ENCODE results near the gene HSPG2. TPM values are rescaled to one million over a fixed set of nuclear protein-coding genes. Genes with fewer than 3 reads are reported as not detected.

The HSPG2 gene
- total RNA-seq, 2 donors from 2014 or later: 148 to 152 TPM

- TF ChIP-seq CTCF (IDR thresholded peaks at IDR 0.05): no peak
- peaks cover 5% of the 10 kb centered on the region for H3K36me3 ChIP-seq
Observed at GRCh38 chr1:21865943-21866706, 71.0 kb downstream of the HSPG2 start.

GRCh38 chr1:21865609-21865942 is 71.5 kb downstream of the HSPG2 start:
- Histone ChIP-seq H3K36me3 (peaks cover 7% of the 10 kb centered on the region), H3K9me3 (no peaks in the 10 kb centered on the region), H3K9ac (ENCODE audit: low read depth in 2 of 2, low read length in 2 of 2) (no peak overlapping the region), H3K4me3 (no peak overlapping the region), H3K27me3 (no peaks in the 10 kb centered on the region), H3K27ac (no peak overlapping the region), H3K4me1 (no peaks in the 10 kb centered on the region)
- DNase-seq: no peak
- TF ChIP-seq CTCF (IDR thresholded peaks at IDR 0.05): no peak
- intact Hi-C loops (cut with DNase I): no loop called here

More at GRCh38 chr1:21865943-21866706, 71.0 kb downstream of the HSPG2 start:
- no peak overlapping the region for H3K9ac ChIP-seq (ENCODE audit: low read depth in 2 of 2, low read length in 2 of 2)
- no peak overlapping the region for H3K27ac ChIP-seq
- intact Hi-C loops (cut with DNase I): no loop called here
- no peak overlapping the region for H3K4me3 ChIP-seq
- H3K4me1 ChIP-seq: no peaks in the 10 kb centered on the region
- H3K9me3 ChIP-seq: no peaks in the 10 kb centered on the region
- no peak for DNase-seq
- no peaks in the 10 kb centered on the region for H3K27me3 ChIP-seq

- H3K27ac ChIP-seq: no peak overlapping the region
- TF ChIP-seq CTCF (IDR thresholded peaks at IDR 0.05): no peak
Observed at GRCh38 chr1:21864730-21865129, 72.4 kb downstream of the HSPG2 start.

GRCh38 chr1:21863981-21864380 is 73.1 kb downstream of the HSPG2 start:
- no peaks in the 10 kb centered on the region for H3K4me1 ChIP-seq
- H3K4me3 ChIP-seq: no peak overlapping the region
- peaks cover 7% of the 10 kb centered on the region for H3K36me3 ChIP-seq
- no peaks in the 10 kb centered on the region for H3K9me3 ChIP-seq
- DNase-seq: no peak
- no peak for TF ChIP-seq CTCF (IDR thresholded peaks at IDR 0.05)
- H3K27me3 ChIP-seq: no peaks in the 10 kb centered on the region
- intact Hi-C loops (cut with DNase I): no loop called here
- H3K9ac ChIP-seq (ENCODE audit: low read depth in 2 of 2, low read length in 2 of 2): no peak overlapping the region
- no peak overlapping the region for H3K27ac ChIP-seq

More at GRCh38 chr1:21864730-21865129, 72.4 kb downstream of the HSPG2 start:
- Histone ChIP-seq H3K9me3 (no peaks in the 10 kb centered on the region), H3K9ac (ENCODE audit: low read depth in 2 of 2, low read length in 2 of 2) (no peak overlapping the region), H3K36me3 (peaks cover 7% of the 10 kb centered on the region), H3K4me1 (no peaks in the 10 kb centered on the region), H3K4me3 (no peak overlapping the region), H3K27me3 (no peaks in the 10 kb centered on the region)
- intact Hi-C loops (cut with DNase I): no loop called here
- DNase-seq: no peak

- DNase-seq: no peak
Observed at GRCh38 chr1:21861602-21862429, 75.3 kb downstream of the HSPG2 start.

More at GRCh38 chr1:21861602-21862429, 75.3 kb downstream of the HSPG2 start:
- no peaks in the 10 kb centered on the region for H3K27me3 ChIP-seq
- no peak overlapping the region for H3K9ac ChIP-seq (ENCODE audit: low read depth in 2 of 2, low read length in 2 of 2)
- no peaks in the 10 kb centered on the region for H3K9me3 ChIP-seq
- intact Hi-C loops (cut with DNase I): no loop called here
- H3K4me3 ChIP-seq: no peak overlapping the region
- no peak for TF ChIP-seq CTCF (IDR thresholded peaks at IDR 0.05)
- peaks cover 7% of the 10 kb centered on the region for H3K36me3 ChIP-seq
- H3K27ac ChIP-seq: no peak overlapping the region
- H3K4me1 ChIP-seq: no peaks in the 10 kb centered on the region

All from colonic mucosa (tissue), 4 donors.